HFF-Myc (cell line): Measurements from ENCODE around the gene ACVR1.

Experiments used
- DNase-seq: peaks from one replicate; pipeline ENCODE4 v3.0.0-alpha.2; 2011; ENCODE audit warnings: low read depth; ENCODE audit errors: extremely low read depth
- H3K4me3 ChIP-seq: replicated peaks from 2 replicates; pipeline ENCODE4 v1.5.1; 2011; ENCODE audit warnings: low read depth, mild to moderate bottlenecking, control low read depth, low read length
- TF ChIP-seq, protein P1 (sequence below): IDR thresholded peaks from 2 replicates; pipeline ENCODE4 v1.5.1; 2012; ENCODE audit warnings: mild to moderate bottlenecking, low read depth, low read length, control low read depth; ENCODE audit errors: missing control alignments

The ACVR1 gene

DNA sequence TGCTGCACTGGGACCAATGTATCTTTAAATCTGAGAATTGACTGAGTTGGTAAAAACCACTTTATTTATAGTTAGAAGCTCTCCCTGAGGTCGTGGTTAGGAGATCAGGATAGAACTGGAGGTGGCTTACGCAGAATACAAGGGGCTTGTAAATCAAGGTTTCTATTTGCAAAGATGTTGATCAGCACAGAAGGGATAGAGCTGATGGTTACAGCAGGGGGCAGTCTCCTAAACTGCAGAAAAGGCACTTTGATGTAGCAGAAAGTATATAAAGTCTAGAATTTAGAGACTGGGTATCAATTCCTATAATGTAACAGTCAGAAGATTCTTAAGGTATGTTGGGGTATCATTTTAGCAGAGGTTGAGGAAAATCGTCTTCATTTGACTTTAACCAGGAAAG is 25.2 kb upstream of the ACVR1 start:
- no peak for DNase-seq
- TF ChIP-seq, protein P1, sequence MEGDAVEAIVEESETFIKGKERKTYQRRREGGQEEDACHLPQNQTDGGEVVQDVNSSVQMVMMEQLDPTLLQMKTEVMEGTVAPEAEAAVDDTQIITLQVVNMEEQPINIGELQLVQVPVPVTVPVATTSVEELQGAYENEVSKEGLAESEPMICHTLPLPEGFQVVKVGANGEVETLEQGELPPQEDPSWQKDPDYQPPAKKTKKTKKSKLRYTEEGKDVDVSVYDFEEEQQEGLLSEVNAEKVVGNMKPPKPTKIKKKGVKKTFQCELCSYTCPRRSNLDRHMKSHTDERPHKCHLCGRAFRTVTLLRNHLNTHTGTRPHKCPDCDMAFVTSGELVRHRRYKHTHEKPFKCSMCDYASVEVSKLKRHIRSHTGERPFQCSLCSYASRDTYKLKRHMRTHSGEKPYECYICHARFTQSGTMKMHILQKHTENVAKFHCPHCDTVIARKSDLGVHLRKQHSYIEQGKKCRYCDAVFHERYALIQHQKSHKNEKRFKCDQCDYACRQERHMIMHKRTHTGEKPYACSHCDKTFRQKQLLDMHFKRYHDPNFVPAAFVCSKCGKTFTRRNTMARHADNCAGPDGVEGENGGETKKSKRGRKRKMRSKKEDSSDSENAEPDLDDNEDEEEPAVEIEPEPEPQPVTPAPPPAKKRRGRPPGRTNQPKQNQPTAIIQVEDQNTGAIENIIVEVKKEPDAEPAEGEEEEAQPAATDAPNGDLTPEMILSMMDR = peak; percentile 19
- H3K4me3 ChIP-seq = no peak overlapping the region

- TF ChIP-seq, protein P1 = no peak
- no peak for DNase-seq
- no peak overlapping the region for H3K4me3 ChIP-seq
Measured at GRCh38 chr2:157900684-157901083, 24.6 kb upstream of the ACVR1 start.

DNA sequence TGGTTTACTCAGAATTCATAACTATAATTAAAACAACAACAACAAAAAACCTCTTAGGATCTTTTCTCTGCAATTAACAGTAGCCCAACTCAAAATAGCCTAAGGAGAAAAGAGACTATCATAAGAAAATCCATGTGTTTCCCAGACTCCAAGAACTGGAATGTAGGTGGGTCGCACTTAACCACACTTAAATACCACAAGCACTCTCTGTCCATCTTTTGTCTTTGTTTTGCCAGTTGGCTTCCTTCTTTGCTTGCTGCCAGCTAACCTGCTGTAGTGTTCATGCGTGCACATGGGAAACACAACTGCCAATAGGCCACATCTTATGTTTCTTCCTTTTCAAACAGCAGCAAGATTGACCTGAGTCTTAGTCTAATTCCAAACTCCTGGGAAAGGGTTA is 24.1 kb upstream of the ACVR1 start:
- H3K4me3 ChIP-seq = no peak overlapping the region
- TF ChIP-seq, protein P1 = no peak
- no peak for DNase-seq

- DNase-seq = no peak
- TF ChIP-seq, protein P1 = no peak
- no peak overlapping the region for H3K4me3 ChIP-seq
Measured at GRCh38 chr2:157899125-157899839, 23.2 kb upstream of the ACVR1 start.

- DNase-seq = peak; percentile 85
- TF ChIP-seq, protein P1 = no peak
- no peak overlapping the region for H3K4me3 ChIP-seq
Measured at GRCh38 chr2:157898591-157898996, 22.5 kb upstream of the ACVR1 start.

DNA sequence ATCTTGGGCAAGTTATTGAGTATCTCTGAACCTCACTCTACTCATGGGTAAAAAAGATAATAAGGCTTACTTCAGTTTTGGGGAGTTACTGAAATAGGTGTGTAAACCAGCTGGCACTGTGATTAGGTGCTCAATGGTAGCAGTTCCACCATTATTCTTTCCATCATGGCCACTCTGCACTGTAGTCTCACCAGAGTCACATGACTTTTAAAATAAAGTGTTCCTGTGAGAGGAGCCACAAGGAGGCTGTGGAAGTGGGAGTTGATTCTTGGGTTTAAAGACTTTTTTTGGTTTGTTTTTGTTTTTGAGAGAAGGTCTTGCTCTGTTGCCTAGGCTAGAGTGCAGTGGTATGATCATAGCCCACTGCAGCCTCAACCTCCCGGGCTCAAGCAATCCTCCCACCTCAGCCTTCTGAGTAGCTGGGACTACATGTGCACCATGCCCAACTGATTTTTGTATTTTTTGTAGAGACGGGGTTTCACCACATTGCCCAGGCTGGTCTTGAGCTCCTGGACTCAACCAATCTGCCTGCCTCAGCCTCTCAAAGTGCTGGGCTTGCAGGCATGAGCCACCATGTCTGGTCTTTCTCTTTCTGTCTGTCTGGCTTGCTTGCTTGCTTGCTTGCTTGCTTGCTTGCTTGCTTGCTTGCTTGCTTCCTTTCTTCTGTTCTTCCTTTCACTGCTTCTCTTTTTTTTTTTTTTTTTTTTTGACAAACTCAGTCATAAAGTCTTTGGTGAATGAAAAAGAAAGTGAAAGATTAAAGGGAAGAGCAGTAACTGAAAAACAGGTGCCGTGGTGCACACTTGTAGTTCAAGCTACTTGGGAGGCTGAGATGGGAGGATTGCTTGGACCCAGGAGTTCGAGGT is 21.2 kb upstream of the ACVR1 start:
- TF ChIP-seq, protein P1 = no peak
- no peak overlapping the region for H3K4me3 ChIP-seq
- DNase-seq = no peak
